Measurements from ENCODE around the gene MEG3.

Gene MEG3

DNA sequence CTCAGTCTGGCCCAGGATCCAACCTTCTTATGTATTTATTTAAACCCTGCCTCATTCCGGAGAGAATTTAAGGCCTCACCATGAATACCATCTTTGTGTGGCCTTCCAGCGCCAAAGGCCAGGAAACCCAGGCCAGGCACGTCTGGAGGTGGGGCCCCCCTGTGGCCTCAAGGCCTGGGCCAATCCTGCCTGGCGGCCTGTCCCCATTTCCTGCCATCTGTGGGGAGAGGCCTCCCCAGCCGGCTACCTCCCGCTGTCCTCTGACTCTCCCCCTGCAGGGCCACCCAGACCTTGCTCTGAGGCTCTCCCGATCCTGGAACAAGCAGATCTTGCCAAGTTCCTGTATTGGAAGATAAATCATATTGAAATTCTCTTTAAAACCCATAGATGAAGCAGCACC, 37.4 kb upstream of the MEG3 start:
- TF ChIP-seq, protein P1, sequence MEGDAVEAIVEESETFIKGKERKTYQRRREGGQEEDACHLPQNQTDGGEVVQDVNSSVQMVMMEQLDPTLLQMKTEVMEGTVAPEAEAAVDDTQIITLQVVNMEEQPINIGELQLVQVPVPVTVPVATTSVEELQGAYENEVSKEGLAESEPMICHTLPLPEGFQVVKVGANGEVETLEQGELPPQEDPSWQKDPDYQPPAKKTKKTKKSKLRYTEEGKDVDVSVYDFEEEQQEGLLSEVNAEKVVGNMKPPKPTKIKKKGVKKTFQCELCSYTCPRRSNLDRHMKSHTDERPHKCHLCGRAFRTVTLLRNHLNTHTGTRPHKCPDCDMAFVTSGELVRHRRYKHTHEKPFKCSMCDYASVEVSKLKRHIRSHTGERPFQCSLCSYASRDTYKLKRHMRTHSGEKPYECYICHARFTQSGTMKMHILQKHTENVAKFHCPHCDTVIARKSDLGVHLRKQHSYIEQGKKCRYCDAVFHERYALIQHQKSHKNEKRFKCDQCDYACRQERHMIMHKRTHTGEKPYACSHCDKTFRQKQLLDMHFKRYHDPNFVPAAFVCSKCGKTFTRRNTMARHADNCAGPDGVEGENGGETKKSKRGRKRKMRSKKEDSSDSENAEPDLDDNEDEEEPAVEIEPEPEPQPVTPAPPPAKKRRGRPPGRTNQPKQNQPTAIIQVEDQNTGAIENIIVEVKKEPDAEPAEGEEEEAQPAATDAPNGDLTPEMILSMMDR (conservative IDR thresholded peaks at IDR 0.05; ENCODE audit: control insufficient read depth, insufficient read depth, low read depth, low read length) = no peak
- no peak overlapping the region for H3K4me3 ChIP-seq (ENCODE audit: control insufficient read depth, low read depth, low read length)
- no peak for DNase-seq (ENCODE audit: low read depth)

DNA sequence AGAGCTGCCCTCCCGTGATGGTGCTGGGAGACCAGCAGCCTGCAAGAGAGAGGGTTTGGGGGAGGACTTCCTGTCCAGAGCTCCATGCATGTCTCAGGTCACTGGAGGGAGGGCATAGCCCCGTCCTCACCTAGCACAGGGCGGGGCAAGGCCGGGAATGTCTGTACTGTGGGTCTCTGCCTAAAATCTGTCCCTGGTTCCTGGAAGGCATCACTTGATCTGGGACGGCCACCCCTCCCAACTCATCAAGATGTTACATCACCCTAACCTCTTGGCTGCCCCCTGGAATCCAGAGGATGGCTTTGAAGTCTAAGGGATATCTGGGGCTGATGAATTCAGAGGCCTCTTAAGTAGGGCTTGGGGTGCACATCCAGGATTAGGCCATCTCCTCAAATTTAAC, 37.0 kb upstream of the MEG3 start:
- DNase-seq (ENCODE audit: low read depth) = no peak
- TF ChIP-seq, protein P1 (conservative IDR thresholded peaks at IDR 0.05; ENCODE audit: control insufficient read depth, insufficient read depth, low read depth, low read length) = no peak
- H3K4me3 ChIP-seq (ENCODE audit: control insufficient read depth, low read depth, low read length) = no peak overlapping the region

DNA sequence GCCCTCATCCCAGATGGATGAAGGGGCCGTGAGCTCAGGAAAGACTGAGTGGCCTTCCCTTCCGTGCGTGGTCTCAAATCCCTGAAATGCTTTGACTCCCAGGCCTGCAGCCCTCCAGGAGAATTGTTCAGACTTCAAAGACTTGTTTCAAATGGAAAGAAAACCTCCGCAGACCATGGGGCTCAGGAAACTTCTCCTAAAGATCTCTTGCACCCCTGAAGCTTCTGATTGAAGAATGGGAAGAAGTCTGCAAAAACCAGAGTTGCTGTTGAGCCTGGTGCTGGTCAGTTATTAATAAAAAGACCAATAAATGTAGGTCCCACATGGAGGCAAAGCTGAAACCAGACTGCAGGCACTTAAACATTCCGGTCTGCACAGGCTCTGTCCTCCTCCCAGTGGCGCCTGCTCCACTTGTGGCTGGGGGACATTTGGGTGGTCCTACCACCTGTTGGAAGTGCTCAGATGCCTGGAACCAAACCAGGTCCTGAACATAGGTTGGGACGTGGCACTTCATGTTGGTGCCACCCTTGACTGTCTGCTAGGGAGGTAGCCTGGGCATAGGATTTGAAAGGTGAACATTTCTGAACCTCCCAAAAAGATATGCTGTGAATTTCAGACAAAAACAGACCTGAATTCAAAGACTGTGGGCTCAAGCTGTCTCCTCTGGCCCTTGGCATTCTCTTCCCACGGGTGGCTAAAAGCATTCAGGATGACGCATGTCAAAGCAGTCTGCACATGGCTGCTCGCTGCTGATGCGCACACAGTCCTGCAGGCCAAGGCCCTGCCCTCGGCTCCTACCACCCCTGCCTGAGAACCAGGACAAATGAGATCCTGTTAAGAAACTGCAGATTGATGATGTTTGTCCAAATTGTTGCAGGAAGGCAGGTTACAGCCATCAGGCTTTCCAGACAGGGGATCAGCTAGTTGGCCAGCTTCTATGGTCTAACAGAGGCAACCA, 36.2 kb upstream of the MEG3 start:
- no peak for DNase-seq (ENCODE audit: low read depth)
- TF ChIP-seq, protein P1 (conservative IDR thresholded peaks at IDR 0.05; ENCODE audit: control insufficient read depth, insufficient read depth, low read depth, low read length) = no peak
- no peak overlapping the region for H3K4me3 ChIP-seq (ENCODE audit: control insufficient read depth, low read depth, low read length)

DNA sequence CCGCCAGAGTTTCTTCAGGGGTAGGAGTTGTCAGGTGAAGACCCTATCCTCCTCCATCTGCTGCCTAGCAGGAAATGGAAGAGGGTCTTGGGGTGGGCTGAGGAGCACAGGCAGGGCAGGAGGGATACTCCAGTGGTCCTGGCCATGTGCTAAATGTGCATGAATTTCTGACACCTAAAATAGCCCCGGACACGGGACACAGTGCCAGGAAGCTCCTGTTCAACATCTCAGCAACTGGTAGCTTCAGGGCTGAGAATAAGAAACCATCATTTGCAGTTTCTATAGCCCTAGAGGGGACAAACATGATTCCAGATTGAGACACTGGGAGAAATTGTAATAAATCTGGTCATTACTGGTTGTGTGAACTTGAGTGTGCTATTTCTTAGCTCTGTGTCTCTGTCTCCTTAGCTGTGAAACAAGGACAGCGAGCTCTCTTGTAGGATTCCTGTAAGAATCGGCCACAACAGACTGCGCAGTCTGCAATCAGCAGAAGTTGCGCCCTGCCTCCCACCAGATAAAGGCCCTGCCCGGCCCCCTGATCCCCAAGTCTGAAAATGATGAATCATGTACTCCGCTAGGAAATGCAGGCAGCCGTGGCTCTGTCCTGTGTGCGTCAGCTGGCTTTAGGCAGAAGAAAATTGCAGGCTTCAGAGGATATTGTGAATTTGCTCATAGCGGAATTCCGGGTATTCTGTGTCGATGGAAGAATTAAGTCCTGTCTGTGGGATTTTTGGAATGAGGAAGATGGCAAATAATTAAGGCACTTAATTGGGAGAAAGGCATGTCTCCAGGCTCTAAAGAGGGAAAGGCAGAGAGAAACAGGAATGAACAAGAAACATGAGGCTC, 35.2 kb upstream of the MEG3 start:
- H3K4me3 ChIP-seq (ENCODE audit: control insufficient read depth, low read depth, low read length) = no peak overlapping the region
- TF ChIP-seq, protein P1 (conservative IDR thresholded peaks at IDR 0.05; ENCODE audit: control insufficient read depth, insufficient read depth, low read depth, low read length) = no peak
- DNase-seq (ENCODE audit: low read depth) = peak; percentile 48

DNA sequence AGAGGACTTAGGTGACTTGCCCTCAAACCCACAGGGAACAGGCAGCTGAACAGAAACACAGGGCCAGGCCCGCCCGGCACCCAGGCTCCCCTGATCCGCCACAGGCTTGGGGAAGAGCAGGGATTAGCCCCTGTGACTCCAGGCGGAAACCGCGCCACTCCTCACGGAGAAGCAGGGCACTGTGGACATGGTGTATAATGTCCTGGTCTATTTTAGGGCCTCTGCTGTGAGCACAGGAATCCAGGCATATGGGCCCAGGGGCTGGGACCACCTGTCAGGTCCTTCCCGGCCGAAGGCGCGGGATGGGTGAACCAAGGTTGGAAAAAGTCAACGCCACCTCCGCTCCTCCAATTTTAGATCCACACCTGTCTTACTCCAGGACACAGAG, 34.6 kb upstream of the MEG3 start:
- no peak for DNase-seq (ENCODE audit: low read depth)
- no peak overlapping the region for H3K4me3 ChIP-seq (ENCODE audit: control insufficient read depth, low read depth, low read length)
- TF ChIP-seq, protein P1 (conservative IDR thresholded peaks at IDR 0.05; ENCODE audit: control insufficient read depth, insufficient read depth, low read depth, low read length) = no peak

DNA sequence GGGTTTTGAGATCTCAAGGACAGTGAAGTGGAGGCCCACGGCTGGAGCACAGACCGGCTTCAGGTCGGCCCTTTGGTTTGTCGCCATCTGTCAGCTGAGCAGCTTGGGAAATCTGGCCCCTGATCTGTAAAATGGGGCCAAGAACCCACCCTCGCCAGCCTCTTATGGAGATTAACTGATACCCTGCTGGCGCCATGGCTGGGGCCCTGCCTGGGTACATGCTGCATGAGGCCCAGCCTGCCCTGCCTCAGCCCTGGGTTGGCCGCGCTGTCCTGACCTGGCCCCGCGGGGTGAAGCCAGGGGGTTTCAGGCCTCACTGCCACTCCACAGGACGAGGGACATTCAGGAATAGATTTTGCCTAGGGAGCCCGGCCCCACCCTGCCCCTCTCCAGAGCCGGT, 33.9 kb upstream of the MEG3 start:
- DNase-seq (ENCODE audit: low read depth) = no peak
- H3K4me3 ChIP-seq (ENCODE audit: control insufficient read depth, low read depth, low read length) = no peak overlapping the region
- TF ChIP-seq, protein P1 (conservative IDR thresholded peaks at IDR 0.05; ENCODE audit: control insufficient read depth, insufficient read depth, low read depth, low read length) = no peak

All from fibroblast of mammary gland (primary cell).